HG02571 (cell line): Measurements from ENCODE around the gene EIF4A3.

Experiments used
- ATAC-seq: cut with Tn5 transposase; IDR thresholded peaks from one replicate; pipeline ENCODE4 v1.9.1; 2021; ENCODE audit warnings: mild to moderate bottlenecking, moderate library complexity; ENCODE audit not compliant: unreplicated experiment

Gene EIF4A3

GRCh38 chr17:80084773-80085172 lies 62.2 kb downstream of the EIF4A3 start:
- no peak for ATAC-seq
